GM19023 (cell line): ENCODE measurements around the gene SURF1.
"Not testable (repeated sequence)": the region's sequence is repeated elsewhere in the genome, so short reads cannot be mapped to it uniquely, and the experiment has no call there.

Source experiments
- ATAC-seq: cut with Tn5 transposase; IDR thresholded peaks from one replicate; pipeline ENCODE4 v1.9.1; 2021; ENCODE audit warnings: mild to moderate bottlenecking, moderate library complexity; ENCODE audit not compliant: unreplicated experiment

The SURF1 gene

GRCh38 chr9:133384736-133385321 is 28.5 kb upstream of the SURF1 start:
- no peak for ATAC-seq

GRCh38 chr9:133383438-133383837 is 27.2 kb upstream of the SURF1 start:
- no peak for ATAC-seq

- ATAC-seq: no peak
These were observed 26.3 kb upstream of the SURF1 start for GRCh38 chr9:133382507-133383141.

- ATAC-seq: no peak
These were observed 24.4 kb upstream of the SURF1 start for GRCh38 chr9:133380734-133381133.

GRCh38 chr9:133379153-133380086 is 23.1 kb upstream of the SURF1 start:
- ATAC-seq: no peak

GRCh38 chr9:133378408-133378962 is 22.2 kb upstream of the SURF1 start:
- ATAC-seq: no peak

- no peak for ATAC-seq
These were observed 21.5 kb upstream of the SURF1 start for GRCh38 chr9:133377721-133378216.

GRCh38 chr9:133377280-133377679 is 21.0 kb upstream of the SURF1 start:
- ATAC-seq: not testable (repeated sequence)

- peak; percentile 90 for ATAC-seq
These were observed 19.7 kb upstream of the SURF1 start, which contains the start of the genes STKLD1 and SURF4 for GRCh38 chr9:133375724-133376654. TSS of gene STKLD1 (plus strand) at chr9:133376366. CDS start at chr9:133376474, 108 bp downstream. TSS of gene SURF4 (minus strand) at chr9:133376060. CDS start at chr9:133375969, 91 bp downstream.

- ATAC-seq: peak; percentile 7
These were observed 18.9 kb upstream of the SURF1 start for GRCh38 chr9:133375116-133375723.

GRCh38 chr9:133374612-133375115 is 18.4 kb upstream of the SURF1 start:
- no peak for ATAC-seq

- no peak for ATAC-seq
These were observed 15.9 kb upstream of the SURF1 start for GRCh38 chr9:133372144-133372543.

GRCh38 chr9:133371261-133371711 is 15.0 kb upstream of the SURF1 start:
- no peak for ATAC-seq

GRCh38 chr9:133370685-133371084 is 14.4 kb upstream of the SURF1 start:
- ATAC-seq: no peak

GRCh38 chr9:133369933-133370332 is 13.6 kb upstream of the SURF1 start:
- ATAC-seq: no peak

GRCh38 chr9:133369422-133369821 is 13.1 kb upstream of the SURF1 start:
- ATAC-seq: no peak

- no peak for ATAC-seq
These were observed 12.1 kb upstream of the SURF1 start for GRCh38 chr9:133368249-133368881.

- no peak for ATAC-seq
These were observed 11.5 kb upstream of the SURF1 start for GRCh38 chr9:133367778-133368177.

- no peak for ATAC-seq
These were observed 10.9 kb upstream of the SURF1 start for GRCh38 chr9:133367221-133367620.
